OCI-LY1 (cell line): Measurements from ENCODE around the gene IRF2BP2.

ENCODE experiments used
- H2AFZ ChIP-seq: fragments of 200-600 bp; sonication (generic), shearing (Covaris generic); 2 replicates; pipeline ENCODE4 v1.6.0; 2014; ENCODE audit warnings: antibody characterized with exemption, mild to moderate bottlenecking, low read length
- H3F3A ChIP-seq: fragments of 200-600 bp; sonication (generic), shearing (Covaris generic); 2 replicates; pipeline ENCODE4 v1.6.0; 2014; ENCODE audit warnings: mild to moderate bottlenecking, antibody characterized with exemption, low read length, moderate library complexity; ENCODE audit not compliant: insufficient read depth
- H3K27ac ChIP-seq: fragments of 200-600 bp; sonication (generic); 2 replicates; pipeline ENCODE4 v1.5.1; 2014; ENCODE audit warnings: low read length, mixed run types, mild to moderate bottlenecking, low read depth; ENCODE audit not compliant: poor library complexity, severe bottlenecking
- H3K27me3 ChIP-seq: fragments of 200-600 bp; sonication (generic); 2 replicates; pipeline ENCODE4 v1.6.0; 2014; ENCODE audit warnings: antibody characterized with exemption, mild to moderate bottlenecking, low read length, moderate library complexity; ENCODE audit not compliant: insufficient read depth
- H3K36me3 ChIP-seq: fragments of 200-600 bp; sonication (generic); 2 replicates; pipeline ENCODE4 v1.6.1; 2014; ENCODE audit warnings: mild to moderate bottlenecking, antibody characterized with exemption, low read length, moderate library complexity, mixed read lengths; ENCODE audit not compliant: insufficient read depth
- H3K4me1 ChIP-seq: fragments of 200-600 bp; sonication (generic); 2 replicates; pipeline ENCODE4 v1.5.1; 2014; ENCODE audit warnings: mild to moderate bottlenecking, low read length, moderate library complexity; ENCODE audit not compliant: insufficient read depth, severe bottlenecking
- H3K4me2 ChIP-seq: fragments of 200-600 bp; sonication (generic), shearing (Covaris generic); 2 replicates; pipeline ENCODE4 v1.6.1; 2014; ENCODE audit warnings: low read length
- H3K4me3 ChIP-seq: fragments of 200-600 bp; sonication (generic); 2 replicates; pipeline ENCODE4 v1.5.1; 2014; ENCODE audit warnings: low read length, low read depth, mild to moderate bottlenecking, mixed read lengths; ENCODE audit not compliant: poor library complexity, severe bottlenecking
- H3K79me2 ChIP-seq: fragments of 200-600 bp; shearing (Covaris generic); 2 replicates; pipeline ENCODE4 v1.6.1; 2016; ENCODE audit warnings: mixed run types, low read length, mixed read lengths; ENCODE audit not compliant: insufficient read depth
- H3K9ac ChIP-seq: fragments of 200-600 bp; sonication (generic), shearing (Covaris generic); 2 replicates; pipeline ENCODE4 v1.6.1; 2014; ENCODE audit warnings: mild to moderate bottlenecking, low read length, mixed read lengths
- H3K9me2 ChIP-seq: fragments of 200-600 bp; sonication (generic), shearing (Covaris generic); 2 replicates; pipeline ENCODE4 v1.6.1; 2014; ENCODE audit warnings: low read depth, mild to moderate bottlenecking, low read length, mixed read lengths
- H3K9me3 ChIP-seq: fragments of 200-600 bp; shearing (Covaris generic); 2 replicates; pipeline ENCODE4 v1.6.1; 2014; ENCODE audit warnings: low read length, mixed read lengths
- H4K20me1 ChIP-seq: fragments of 200-600 bp; sonication (generic), shearing (Covaris generic); 2 replicates; pipeline ENCODE4 v1.6.0; 2016; ENCODE audit warnings: mild to moderate bottlenecking, low read length; ENCODE audit not compliant: insufficient read depth
- EZH2 ChIP-seq: fragments of 200-600 bp; sonication (generic), shearing (Covaris generic); IDR thresholded peaks from 2 replicates; pipeline ENCODE4 v1.8.0; 2017; ENCODE audit warnings: borderline replicate concordance, mixed run types, mild to moderate bottlenecking, antibody characterized with exemption, low read length, moderate library complexity, mixed read lengths
- TF ChIP-seq, protein P1 (sequence below): fragments of 200-600 bp; sonication (generic), shearing (Covaris generic); IDR thresholded peaks from 2 replicates; pipeline ENCODE4 v1.5.1; 2017; ENCODE audit warnings: mild to moderate bottlenecking, antibody characterized with exemption, low read length, moderate library complexity, mixed read lengths

Gene IRF2BP2

DNA sequence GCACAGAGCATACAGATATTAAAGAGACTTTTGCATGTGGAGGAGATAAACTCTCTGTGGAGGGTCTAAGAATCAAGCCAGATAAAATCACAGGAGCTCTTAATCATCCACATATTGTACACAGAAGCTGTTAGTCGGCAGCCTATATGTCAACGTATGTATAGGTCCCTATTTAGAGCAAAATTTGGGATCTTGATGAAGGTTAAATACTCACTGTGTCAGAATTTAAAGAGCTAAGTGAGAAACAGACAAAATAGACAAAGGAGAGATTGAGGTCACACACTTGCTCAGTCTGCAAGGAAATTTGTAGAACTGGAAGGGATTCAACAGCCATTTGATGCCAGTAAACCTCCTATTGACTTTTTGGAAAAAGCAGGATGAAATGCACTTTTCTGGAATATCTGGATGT, 4.1 kb upstream of the IRF2BP2 start:
- no peak overlapping the region for H3K27ac ChIP-seq
- H3K27me3 ChIP-seq = no peaks in the 10 kb centered on the region
- no peaks in the 10 kb centered on the region for H3K9me3 ChIP-seq
- peaks cover 50% of the 10 kb centered on the region for H3K4me1 ChIP-seq
- H3K9me2 ChIP-seq = no peaks in the 10 kb centered on the region
- no peak overlapping the region for H3K9ac ChIP-seq
- H3K79me2 ChIP-seq = no peaks in the 10 kb centered on the region
- H3F3A ChIP-seq = no peaks in the 10 kb centered on the region
- H3K36me3 ChIP-seq = no peaks in the 10 kb centered on the region
- no peak overlapping the region for H3K4me3 ChIP-seq
- no peak for TF ChIP-seq EZH2
- TF ChIP-seq, protein P1, sequence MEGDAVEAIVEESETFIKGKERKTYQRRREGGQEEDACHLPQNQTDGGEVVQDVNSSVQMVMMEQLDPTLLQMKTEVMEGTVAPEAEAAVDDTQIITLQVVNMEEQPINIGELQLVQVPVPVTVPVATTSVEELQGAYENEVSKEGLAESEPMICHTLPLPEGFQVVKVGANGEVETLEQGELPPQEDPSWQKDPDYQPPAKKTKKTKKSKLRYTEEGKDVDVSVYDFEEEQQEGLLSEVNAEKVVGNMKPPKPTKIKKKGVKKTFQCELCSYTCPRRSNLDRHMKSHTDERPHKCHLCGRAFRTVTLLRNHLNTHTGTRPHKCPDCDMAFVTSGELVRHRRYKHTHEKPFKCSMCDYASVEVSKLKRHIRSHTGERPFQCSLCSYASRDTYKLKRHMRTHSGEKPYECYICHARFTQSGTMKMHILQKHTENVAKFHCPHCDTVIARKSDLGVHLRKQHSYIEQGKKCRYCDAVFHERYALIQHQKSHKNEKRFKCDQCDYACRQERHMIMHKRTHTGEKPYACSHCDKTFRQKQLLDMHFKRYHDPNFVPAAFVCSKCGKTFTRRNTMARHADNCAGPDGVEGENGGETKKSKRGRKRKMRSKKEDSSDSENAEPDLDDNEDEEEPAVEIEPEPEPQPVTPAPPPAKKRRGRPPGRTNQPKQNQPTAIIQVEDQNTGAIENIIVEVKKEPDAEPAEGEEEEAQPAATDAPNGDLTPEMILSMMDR = no peak
- H4K20me1 ChIP-seq = no peaks in the 10 kb centered on the region
- no peak overlapping the region for H3K4me2 ChIP-seq
- no peak overlapping the region for H2AFZ ChIP-seq

DNA sequence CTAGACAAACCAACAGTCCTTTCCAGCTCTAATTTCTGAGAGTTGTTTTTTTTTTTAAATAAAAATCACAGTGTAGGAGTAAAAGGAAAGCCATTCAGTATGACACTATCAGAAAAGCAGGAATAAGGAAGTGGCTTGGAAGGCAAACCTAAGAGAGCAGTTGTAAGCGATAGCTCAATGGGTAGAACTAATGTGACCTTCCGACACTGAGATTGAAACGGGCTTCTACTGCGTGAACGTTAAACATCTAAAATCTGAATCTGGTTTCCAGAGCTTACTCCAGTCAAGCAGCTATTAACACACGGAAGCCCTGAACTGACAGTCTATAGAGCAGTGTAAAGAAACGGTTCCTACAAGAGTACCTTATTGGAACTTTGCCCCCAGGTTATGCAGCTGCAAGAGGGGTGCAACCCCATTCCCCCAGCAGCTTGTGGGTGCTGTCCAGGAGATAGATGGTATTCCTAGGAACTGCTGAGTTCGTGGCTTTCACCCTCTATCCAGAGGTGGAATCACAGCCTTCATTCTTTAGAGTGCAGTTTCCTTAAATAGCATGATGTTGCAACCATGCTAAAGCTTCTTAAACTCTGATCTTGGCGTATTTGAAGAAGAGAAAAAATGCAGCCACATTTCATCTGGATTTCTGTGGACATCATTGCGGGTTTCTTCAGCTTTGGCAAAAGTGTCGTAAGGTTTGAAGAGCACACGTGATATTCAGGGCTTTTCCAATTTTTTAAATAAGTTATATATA, 3.3 kb upstream of the IRF2BP2 start:
- H3K4me3 ChIP-seq = peak overlapping the region; percentile 74
- no peaks in the 10 kb centered on the region for H3K9me3 ChIP-seq
- peak overlapping the region; percentile 92 for H3K27ac ChIP-seq
- H3K27me3 ChIP-seq = no peaks in the 10 kb centered on the region
- no peaks in the 10 kb centered on the region for H3K36me3 ChIP-seq
- H3K79me2 ChIP-seq = no peaks in the 10 kb centered on the region
- H2AFZ ChIP-seq = 0 out of 2 replicates have a peak overlapping the region, but pooled peaks have one; percentile 0
- H3K4me1 ChIP-seq = peaks cover 49% of the 10 kb centered on the region
- no peaks in the 10 kb centered on the region for H4K20me1 ChIP-seq
- TF ChIP-seq, protein P1 = no peak
- TF ChIP-seq EZH2 = no peak
- H3K4me2 ChIP-seq = peak overlapping the region; percentile 90
- no peaks in the 10 kb centered on the region for H3F3A ChIP-seq
- no peaks in the 10 kb centered on the region for H3K9me2 ChIP-seq
- H3K9ac ChIP-seq = peak overlapping the region; percentile 54

DNA sequence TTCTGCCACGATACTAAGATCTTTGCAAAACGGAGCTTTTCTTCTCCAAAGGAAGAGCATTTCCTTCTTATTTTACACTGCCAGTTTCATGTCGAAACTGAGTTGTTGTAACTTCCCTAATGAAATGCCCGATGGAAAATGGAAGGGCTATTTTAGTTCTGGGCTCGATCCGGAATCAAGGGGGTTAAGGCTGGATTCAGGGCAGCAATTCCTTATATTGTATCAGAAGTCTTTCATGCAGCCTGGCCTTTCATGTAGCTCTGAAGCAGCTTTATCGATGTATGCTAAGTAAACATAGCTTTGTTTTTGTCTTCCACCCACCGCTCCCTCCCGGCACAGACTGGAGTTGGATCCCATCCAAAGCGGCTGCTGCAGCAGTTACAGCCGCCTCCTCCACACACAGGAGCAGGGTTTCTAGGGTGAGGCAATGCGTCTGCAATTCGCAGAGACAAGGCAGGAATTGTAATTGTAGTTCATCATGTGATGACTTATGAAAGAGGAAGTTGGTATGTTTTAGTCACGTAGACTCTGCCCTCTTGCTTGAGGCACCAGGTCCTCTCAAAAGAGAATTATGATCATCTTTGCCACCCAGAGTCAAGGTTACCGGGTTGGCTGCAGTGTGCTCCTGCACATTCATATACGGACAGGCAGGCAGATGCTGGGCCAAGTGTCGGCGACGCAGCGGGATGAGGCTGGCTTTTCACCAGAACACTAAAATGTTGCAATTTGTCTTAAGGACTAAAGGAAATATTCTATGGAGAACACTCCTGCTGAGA, 2.6 kb upstream of the IRF2BP2 start:
- Histone ChIP-seq H3K9me3 (no peaks in the 10 kb centered on the region), H3K9me2 (no peaks in the 10 kb centered on the region), H3K4me1 (peaks cover 57% of the 10 kb centered on the region), H3K4me3 (peak overlapping the region; percentile 74), H4K20me1 (no peaks in the 10 kb centered on the region), H2AFZ (no peak overlapping the region), H3K79me2 (peaks cover 1% of the 10 kb centered on the region; the same call in 1 of the 2 replicates), H3K9ac (peak overlapping the region; percentile 89), H3K36me3 (peaks cover 1% of the 10 kb centered on the region), H3K27ac (peak overlapping the region; percentile 92), H3K4me2 (peak overlapping the region; percentile 90), H3K27me3 (no peaks in the 10 kb centered on the region), H3F3A (no peaks in the 10 kb centered on the region)
- TF ChIP-seq, protein P1 = no peak
- TF ChIP-seq EZH2 = no peak
